ENCODE data around the gene HELB. TPM values are rescaled to one million over a fixed set of nuclear protein-coding genes. Genes with fewer than 3 reads are reported as not detected.

Gene HELB
- total and polyA plus RNA-seq, 4 donors = 0.18 to 8.0 (median 2.9) TPM

DNA sequence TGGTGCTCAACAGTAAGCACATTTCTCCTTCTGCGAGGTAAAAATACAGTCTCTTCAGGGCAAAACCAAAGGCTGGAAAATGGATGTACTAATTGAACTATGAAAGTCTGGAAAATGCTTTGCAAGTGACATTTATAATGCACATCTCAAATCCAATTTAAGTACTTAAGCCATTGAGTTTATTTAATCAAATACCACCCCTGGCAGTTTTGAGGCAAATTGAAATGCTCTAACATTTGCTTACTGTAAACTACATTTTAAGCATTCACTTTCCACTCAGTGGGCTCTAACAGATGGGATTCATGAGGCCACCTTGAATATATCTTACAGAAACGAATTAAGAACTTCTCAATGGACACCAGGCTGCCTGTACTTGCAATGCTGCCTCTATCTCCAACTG lies 69.7 kb downstream of the HELB start (continued):
- TF ChIP-seq, protein P1, sequence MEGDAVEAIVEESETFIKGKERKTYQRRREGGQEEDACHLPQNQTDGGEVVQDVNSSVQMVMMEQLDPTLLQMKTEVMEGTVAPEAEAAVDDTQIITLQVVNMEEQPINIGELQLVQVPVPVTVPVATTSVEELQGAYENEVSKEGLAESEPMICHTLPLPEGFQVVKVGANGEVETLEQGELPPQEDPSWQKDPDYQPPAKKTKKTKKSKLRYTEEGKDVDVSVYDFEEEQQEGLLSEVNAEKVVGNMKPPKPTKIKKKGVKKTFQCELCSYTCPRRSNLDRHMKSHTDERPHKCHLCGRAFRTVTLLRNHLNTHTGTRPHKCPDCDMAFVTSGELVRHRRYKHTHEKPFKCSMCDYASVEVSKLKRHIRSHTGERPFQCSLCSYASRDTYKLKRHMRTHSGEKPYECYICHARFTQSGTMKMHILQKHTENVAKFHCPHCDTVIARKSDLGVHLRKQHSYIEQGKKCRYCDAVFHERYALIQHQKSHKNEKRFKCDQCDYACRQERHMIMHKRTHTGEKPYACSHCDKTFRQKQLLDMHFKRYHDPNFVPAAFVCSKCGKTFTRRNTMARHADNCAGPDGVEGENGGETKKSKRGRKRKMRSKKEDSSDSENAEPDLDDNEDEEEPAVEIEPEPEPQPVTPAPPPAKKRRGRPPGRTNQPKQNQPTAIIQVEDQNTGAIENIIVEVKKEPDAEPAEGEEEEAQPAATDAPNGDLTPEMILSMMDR (IDR thresholded peaks at IDR 0.05; ENCODE audit: low read depth, low read length, missing input control) = no peak
- TF ChIP-seq RXRA (IDR thresholded peaks at IDR 0.05) = no peak
- no peak for TF ChIP-seq NR2F2 (IDR thresholded peaks at IDR 0.05)
- TF ChIP-seq, protein P2, sequence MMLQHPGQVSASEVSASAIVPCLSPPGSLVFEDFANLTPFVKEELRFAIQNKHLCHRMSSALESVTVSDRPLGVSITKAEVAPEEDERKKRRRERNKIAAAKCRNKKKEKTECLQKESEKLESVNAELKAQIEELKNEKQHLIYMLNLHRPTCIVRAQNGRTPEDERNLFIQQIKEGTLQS (IDR thresholded peaks at IDR 0.05) = no peak

DNA sequence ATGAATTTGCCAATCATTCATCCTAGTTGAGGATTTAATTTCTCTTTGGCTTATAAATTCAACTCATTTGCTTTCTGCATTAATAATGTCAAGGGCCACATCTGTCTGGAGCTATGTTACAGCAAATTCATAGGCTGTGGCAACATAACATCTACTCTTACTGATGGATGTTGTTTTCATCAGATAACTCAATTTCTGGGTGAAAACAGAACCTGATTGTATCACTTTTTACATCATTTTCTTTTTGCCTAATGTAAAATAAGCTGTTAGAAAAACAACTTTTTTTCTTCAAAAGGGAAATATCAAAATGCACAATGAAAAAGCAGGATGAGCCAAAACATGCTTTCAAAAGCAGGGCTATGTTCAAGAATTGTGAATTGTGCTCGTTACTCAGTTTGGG lies 73.3 kb downstream of the HELB start:
- H3K9ac ChIP-seq (ENCODE audit: low read depth in 1 of 2, low read length in 2 of 2) = no peak overlapping the region
- H3K36me3 ChIP-seq (ENCODE audit: control insufficient read depth in 4 of 4, insufficient read depth in 3 of 4, low read depth in 1 of 4, low read length in 3 of 4) = no peaks in the 10 kb centered on the region
- WGBS = 91% methylated on average over 1 of the region's 1 CpG

DNA sequence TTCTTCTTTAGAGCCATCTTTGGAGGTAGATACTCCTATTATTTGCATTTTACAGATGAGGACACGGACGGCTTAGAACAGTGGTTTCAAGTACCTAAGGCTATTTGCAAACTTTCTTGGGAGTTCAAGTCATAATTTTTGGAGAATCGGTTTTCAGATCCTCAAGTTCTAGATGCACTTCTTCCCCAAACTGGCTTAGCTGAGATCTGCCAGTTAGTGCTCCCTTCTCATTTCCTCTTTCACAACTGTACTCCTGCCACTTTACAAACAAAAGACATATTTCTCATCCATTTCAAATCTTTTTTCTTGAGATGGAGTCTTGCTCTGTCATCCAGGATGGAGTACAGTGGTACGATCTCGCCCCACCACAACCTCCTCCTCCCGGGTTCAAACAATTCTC lies 77.3 kb downstream of the HELB start:
- H3K9ac ChIP-seq (ENCODE audit: low read depth in 1 of 2, low read length in 2 of 2) = no peak overlapping the region
- H3K4me1 ChIP-seq (ENCODE audit: control insufficient read depth in 4 of 4, insufficient read depth in 4 of 4, low read length in 3 of 4) = no peaks in the 10 kb centered on the region
- no peak for DNase-seq (ENCODE audit: low spot score)
- H3K27ac ChIP-seq (ENCODE audit: low read depth in 1 of 2, low read length in 2 of 2) = no peak overlapping the region
- H3K4me3 ChIP-seq (ENCODE audit: low read depth in 1 of 3, low read length in 3 of 3) = no peak overlapping the region
- no peaks in the 10 kb centered on the region for H3K27me3 ChIP-seq (ENCODE audit: control insufficient read depth in 4 of 4, insufficient read depth in 4 of 4, low read length in 3 of 4)
- WGBS = 85% methylated on average over 6 of the region's 6 CpGs
- TF ChIP-seq GABPA (IDR thresholded peaks at IDR 0.05 in 1 of 2, conservative IDR thresholded peaks at IDR 0.05 in 1 of 2) (no peak), HNF4G (IDR thresholded peaks at IDR 0.05) (no peak), RAD21 (IDR thresholded peaks at IDR 0.05) (no peak), JUND (IDR thresholded peaks at IDR 0.05) (no peak), NR2F2 (IDR thresholded peaks at IDR 0.05) (no peak), HNF4A (conservative IDR thresholded peaks at IDR 0.05) (no peak), EGR1 (IDR thresholded peaks at IDR 0.05; ENCODE audit: low read depth in 2 of 2) (no peak), FOXA2 (IDR thresholded peaks at IDR 0.05) (no peak)
- TF ChIP-seq, protein P3, sequence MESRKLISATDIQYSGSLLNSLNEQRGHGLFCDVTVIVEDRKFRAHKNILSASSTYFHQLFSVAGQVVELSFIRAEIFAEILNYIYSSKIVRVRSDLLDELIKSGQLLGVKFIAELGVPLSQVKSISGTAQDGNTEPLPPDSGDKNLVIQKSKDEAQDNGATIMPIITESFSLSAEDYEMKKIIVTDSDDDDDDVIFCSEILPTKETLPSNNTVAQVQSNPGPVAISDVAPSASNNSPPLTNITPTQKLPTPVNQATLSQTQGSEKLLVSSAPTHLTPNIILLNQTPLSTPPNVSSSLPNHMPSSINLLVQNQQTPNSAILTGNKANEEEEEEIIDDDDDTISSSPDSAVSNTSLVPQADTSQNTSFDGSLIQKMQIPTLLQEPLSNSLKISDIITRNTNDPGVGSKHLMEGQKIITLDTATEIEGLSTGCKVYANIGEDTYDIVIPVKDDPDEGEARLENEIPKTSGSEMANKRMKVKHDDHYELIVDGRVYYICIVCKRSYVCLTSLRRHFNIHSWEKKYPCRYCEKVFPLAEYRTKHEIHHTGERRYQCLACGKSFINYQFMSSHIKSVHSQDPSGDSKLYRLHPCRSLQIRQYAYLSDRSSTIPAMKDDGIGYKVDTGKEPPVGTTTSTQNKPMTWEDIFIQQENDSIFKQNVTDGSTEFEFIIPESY (IDR thresholded peaks at IDR 0.05) = no peak
- TF ChIP-seq, protein P2 (IDR thresholded peaks at IDR 0.05) = no peak
- TF ChIP-seq, protein P1 (IDR thresholded peaks at IDR 0.05; ENCODE audit: low read depth, low read length, missing input control) = no peak
- TF ChIP-seq, protein P4, sequence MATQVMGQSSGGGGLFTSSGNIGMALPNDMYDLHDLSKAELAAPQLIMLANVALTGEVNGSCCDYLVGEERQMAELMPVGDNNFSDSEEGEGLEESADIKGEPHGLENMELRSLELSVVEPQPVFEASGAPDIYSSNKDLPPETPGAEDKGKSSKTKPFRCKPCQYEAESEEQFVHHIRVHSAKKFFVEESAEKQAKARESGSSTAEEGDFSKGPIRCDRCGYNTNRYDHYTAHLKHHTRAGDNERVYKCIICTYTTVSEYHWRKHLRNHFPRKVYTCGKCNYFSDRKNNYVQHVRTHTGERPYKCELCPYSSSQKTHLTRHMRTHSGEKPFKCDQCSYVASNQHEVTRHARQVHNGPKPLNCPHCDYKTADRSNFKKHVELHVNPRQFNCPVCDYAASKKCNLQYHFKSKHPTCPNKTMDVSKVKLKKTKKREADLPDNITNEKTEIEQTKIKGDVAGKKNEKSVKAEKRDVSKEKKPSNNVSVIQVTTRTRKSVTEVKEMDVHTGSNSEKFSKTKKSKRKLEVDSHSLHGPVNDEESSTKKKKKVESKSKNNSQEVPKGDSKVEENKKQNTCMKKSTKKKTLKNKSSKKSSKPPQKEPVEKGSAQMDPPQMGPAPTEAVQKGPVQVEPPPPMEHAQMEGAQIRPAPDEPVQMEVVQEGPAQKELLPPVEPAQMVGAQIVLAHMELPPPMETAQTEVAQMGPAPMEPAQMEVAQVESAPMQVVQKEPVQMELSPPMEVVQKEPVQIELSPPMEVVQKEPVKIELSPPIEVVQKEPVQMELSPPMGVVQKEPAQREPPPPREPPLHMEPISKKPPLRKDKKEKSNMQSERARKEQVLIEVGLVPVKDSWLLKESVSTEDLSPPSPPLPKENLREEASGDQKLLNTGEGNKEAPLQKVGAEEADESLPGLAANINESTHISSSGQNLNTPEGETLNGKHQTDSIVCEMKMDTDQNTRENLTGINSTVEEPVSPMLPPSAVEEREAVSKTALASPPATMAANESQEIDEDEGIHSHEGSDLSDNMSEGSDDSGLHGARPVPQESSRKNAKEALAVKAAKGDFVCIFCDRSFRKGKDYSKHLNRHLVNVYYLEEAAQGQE (IDR thresholded peaks at IDR 0.05) = no peak
- H3K36me3 ChIP-seq (ENCODE audit: control insufficient read depth in 4 of 4, insufficient read depth in 3 of 4, low read depth in 1 of 4, low read length in 3 of 4) = no peaks in the 10 kb centered on the region
- H3K9me3 ChIP-seq (ENCODE audit: control insufficient read depth in 4 of 4, low read length in 3 of 4) = no peaks in the 10 kb centered on the region

More for the DNA sequence above, 73.3 kb downstream of the HELB start:
- DNase-seq (ENCODE audit: low spot score) = no peak
- Histone ChIP-seq H3K4me3 (ENCODE audit: low read depth in 1 of 3, low read length in 3 of 3) (no peak overlapping the region), H3K27me3 (ENCODE audit: control insufficient read depth in 4 of 4, insufficient read depth in 4 of 4, low read length in 3 of 4) (no peaks in the 10 kb centered on the region), H3K27ac (ENCODE audit: low read depth in 1 of 2, low read length in 2 of 2) (no peak overlapping the region), H3K4me1 (ENCODE audit: control insufficient read depth in 4 of 4, insufficient read depth in 4 of 4, low read length in 3 of 4) (no peaks in the 10 kb centered on the region), H3K9me3 (ENCODE audit: control insufficient read depth in 4 of 4, low read length in 3 of 4) (no peaks in the 10 kb centered on the region)
- TF ChIP-seq, protein P1 (IDR thresholded peaks at IDR 0.05; ENCODE audit: low read depth, low read length, missing input control) = no peak
- no peak for TF ChIP-seq JUND (IDR thresholded peaks at IDR 0.05)
- no peak for TF ChIP-seq EGR1 (IDR thresholded peaks at IDR 0.05; ENCODE audit: low read depth in 2 of 2)
- TF ChIP-seq RXRA (IDR thresholded peaks at IDR 0.05) = no peak
- no peak for TF ChIP-seq FOXA2 (IDR thresholded peaks at IDR 0.05)
- no peak for TF ChIP-seq TAF1 (conservative IDR thresholded peaks at IDR 0.05)
